ENCODE measurements around the gene HOXB3. TPM values are rescaled to one million over a fixed set of nuclear protein-coding genes. Genes with fewer than 3 reads are reported as not detected.
A peak's percentile ranks its signal among the peaks of the same experiment; 100 is the strongest.

HOXB3 gene
- total RNA-seq, 1 experiment from 2014 or later = 6.8 TPM

DNA sequence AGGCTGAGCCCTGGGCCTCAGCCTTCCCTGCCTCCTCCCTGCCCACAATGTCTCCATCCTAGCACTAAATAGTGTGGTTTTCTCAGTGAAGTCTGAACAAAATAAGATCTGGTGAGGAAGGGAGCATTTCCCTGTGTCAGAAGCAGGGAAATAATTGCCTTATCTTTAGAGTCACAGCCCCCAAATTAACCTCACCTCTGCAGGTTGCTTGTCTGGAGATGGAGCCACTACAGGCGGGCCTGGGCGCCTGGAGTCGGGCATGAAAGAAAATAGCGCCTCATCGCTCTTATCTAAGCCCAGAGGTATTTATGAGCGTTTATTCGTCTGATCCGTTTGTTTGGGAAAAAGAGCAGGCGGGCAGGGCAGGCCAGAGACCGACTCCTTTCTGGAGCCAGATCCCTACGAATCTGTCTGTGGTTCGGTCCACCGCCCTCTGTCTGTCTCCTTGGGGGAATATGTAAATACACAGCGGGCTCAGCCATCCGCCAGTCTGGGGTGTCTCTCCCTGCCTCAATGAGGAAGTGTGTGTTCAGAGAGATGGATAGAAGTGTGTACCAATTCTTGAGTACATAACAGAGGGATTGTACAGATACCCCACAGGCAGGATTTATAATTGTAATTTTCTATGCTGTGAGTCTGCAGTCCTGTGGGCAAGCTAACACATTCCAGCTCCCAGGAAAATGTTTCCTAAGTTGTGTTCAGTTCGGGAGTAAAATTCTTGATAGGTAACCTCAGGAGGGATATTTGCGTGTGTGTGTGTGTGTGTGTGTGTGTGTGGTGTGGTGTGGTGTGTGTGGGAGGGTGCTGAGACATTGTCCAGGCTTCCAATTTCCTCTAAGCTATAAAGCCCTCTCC is 10.4 kb upstream of the HOXB3 start:
- Histone ChIP-seq H3K36me3 (replicated peaks; ENCODE audit: control insufficient read depth, insufficient read depth, low read length) (no peaks in the 10 kb centered on the region), H3K27me3 (ENCODE audit: control insufficient read depth, insufficient read depth, low read length) (peaks cover 100% of the 10 kb centered on the region), H3K4me3 (ENCODE audit: insufficient read depth, low read depth, low read length) (no peak overlapping the region)
- DNase-seq = no peak

DNA sequence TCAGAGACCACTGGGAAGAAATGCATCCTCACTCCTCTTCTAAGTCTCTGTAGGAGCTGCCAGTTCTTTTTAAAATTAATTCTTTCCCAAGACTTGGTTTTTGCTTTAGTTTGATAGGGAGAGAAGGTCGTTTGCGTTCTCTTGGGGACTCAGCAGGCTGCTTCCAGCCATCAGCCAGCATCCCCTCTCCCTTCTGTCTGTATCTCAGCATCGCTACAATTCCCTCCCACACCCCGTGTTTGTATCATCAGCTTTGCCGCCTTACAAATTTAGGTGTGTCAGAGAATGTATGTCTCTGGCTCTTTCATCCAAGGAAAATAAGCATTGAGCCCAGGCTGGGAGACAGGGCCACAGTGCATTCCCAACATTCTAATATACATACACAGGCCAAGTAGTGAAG is 9.3 kb upstream of the HOXB3 start:
- Histone ChIP-seq H3K27me3 (ENCODE audit: control insufficient read depth, insufficient read depth, low read length) (peaks cover 100% of the 10 kb centered on the region), H3K4me3 (ENCODE audit: insufficient read depth, low read depth, low read length) (no peak overlapping the region)

DNA sequence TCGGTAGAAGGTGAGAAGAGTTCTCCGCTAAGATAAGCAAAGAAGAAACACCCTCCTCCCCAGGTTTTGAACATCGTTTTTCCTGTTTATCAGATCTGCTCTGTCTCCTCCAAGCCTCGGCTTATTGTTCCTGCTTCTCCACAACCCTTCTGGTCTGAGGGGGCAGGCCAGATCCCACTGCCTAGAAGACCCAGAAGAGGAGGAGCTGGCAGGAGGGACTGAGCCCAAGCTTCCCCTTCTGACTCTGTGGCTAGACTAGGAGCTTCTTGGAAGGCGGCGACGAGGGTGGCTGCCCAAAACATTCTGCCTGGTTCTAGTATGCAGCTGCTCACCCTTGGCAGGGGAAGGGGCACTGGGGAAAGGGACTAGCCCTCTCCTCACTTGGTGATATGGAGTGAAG is 8.7 kb upstream of the HOXB3 start:
- no peaks in the 10 kb centered on the region for H3K36me3 ChIP-seq (replicated peaks; ENCODE audit: control insufficient read depth, insufficient read depth, low read length)
- no peak overlapping the region for H3K4me3 ChIP-seq (ENCODE audit: insufficient read depth, low read depth, low read length)
- H3K27me3 ChIP-seq (ENCODE audit: control insufficient read depth, insufficient read depth, low read length) = peaks cover 99% of the 10 kb centered on the region
- peak; percentile 32 for DNase-seq

More for the DNA sequence above, 9.3 kb upstream of the HOXB3 start:
- DNase-seq = no peak
- no peaks in the 10 kb centered on the region for H3K36me3 ChIP-seq (replicated peaks; ENCODE audit: control insufficient read depth, insufficient read depth, low read length)

DNA sequence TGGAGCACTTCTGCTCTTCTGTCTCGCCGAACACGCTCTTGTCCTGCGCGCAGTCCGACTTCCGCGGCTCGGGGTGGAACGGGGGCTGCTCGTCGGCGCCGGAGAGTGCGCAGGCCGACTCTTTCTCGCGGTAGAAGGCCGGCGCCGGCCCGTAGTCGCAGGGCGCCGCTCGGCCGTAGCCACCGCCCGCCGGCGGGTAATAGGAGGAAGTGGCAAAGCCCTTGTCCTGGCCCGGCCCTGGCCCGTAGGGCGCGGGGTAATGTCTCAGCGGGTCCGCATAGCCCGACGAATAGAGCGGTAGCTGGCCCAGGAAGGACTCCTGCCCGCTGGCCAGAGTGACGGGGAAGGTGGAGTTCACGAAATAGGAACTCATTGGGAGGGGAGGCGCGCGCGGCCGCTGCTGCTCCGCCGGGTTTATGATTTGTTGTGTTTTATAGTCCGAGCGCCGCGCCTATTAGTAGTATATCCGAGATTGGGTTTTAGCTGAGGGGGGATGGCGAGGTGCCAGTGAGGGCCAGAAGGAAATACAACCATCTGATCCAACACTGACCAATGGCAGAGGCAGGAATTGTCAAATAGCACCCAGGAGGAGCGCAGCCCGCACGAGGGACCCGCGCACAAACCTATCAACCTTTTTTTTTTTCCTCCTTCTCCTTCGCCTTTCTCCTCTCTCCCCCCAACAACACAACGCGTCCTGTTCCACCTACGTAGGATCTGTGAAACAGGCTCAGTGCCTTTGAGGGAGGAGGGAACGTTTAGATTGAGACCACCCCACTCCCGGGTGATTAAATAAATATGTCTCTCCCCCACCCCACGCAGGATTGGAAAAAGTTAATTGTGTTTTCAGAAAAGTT is 8.0 kb upstream of the HOXB3 start:
- Histone ChIP-seq H3K36me3 (replicated peaks; ENCODE audit: control insufficient read depth, insufficient read depth, low read length) (no peaks in the 10 kb centered on the region), H3K4me3 (ENCODE audit: insufficient read depth, low read depth, low read length) (no peak overlapping the region), H3K27me3 (ENCODE audit: control insufficient read depth, insufficient read depth, low read length) (peaks cover 99% of the 10 kb centered on the region)
- peak; percentile 84 for DNase-seq

DNA sequence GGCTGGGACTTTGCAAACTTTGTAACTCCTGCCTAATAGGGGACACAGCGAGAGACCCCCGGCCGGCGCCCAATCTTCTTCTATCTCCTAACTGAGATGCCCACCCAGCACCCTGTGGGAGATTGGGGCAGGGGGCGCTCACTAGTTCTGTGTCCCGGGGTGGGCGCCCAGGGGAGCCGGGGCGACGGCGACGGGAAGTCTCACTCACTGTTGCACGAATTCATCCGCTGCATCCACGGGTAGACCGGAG is 7.4 kb upstream of the HOXB3 start:
- no peak overlapping the region for H3K4me3 ChIP-seq (ENCODE audit: insufficient read depth, low read depth, low read length)
- DNase-seq = no peak
- H3K27me3 ChIP-seq (ENCODE audit: control insufficient read depth, insufficient read depth, low read length) = peaks cover 99% of the 10 kb centered on the region
- H3K36me3 ChIP-seq (replicated peaks; ENCODE audit: control insufficient read depth, insufficient read depth, low read length) = no peaks in the 10 kb centered on the region

DNA sequence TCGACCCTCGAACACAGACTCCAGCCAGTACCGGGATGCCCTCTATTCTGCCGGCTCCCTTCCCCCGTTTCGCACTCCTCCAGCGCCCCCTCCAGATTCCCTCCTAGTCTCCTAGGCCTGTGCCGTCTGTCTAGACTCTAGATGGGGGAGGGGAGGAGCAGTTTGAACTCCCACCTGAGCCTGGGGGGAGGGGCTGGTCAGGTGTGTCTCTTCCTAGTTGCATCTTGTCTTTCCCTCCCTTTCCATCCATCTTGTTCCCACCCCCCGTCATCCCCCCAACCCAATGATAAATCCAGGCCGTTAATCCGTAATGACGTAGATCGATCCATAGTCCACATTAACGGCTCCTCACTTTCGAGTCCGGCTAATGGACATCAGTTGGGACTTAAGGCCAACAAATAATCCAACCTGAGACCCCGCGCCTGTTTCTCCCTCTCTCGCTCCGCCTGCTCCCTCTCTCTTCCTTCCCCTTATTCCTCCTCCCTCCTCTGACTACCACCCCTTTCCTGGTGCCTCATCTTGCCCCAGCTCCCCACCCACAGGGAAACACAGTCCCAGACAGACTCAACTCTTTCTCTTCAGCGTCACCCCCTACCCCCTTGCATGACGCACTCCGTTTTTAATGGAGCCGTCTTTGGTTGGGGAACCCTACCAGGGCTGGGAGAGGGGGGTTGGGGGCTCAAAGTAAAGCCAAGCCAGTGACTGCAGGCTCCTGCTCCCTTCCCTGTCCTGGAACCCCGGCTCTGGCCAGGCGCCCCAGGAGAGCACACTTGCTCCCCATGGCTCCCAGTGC is 6.9 kb upstream of the HOXB3 start:
- peak; percentile 70 for DNase-seq
- H3K4me3 ChIP-seq (ENCODE audit: insufficient read depth, low read depth, low read length) = no peak overlapping the region
- peaks cover 99% of the 10 kb centered on the region for H3K27me3 ChIP-seq (ENCODE audit: control insufficient read depth, insufficient read depth, low read length)
- H3K36me3 ChIP-seq (replicated peaks; ENCODE audit: control insufficient read depth, insufficient read depth, low read length) = no peaks in the 10 kb centered on the region

DNA sequence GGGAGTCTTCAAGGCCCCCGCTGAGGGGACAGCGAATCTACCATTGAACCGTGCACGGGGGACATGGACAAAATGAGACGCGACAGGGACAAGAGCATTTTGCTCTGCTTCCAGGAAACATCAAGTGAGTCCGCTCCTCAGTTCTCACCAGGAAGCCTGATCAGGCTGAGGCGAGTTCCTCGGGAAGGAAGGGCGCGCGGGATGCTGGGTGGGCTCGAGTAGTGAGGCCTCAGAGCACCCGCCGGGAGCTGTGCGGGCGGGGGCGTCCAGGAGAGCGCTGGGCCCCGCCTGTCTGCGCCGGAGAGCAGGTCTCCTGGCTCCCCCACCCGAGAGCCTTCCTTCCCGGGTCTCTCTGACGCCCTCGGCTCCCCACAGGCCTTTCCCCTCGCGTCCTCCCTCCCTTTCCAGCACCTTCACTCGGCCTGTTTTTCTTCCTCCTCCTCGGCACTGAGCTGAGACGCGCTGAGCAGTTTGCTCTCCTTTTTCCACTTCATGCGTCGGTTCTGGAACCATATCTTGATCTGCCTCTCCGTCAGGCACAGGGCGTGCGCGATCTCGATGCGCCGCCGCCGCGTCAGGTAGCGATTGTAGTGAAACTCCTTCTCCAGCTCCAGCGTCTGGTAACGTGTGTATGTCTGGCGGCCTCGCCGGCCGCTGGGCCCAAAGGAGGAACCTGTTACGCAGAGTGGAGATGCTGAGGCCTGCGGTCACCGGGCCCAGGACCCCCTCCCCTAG is 6.1 kb upstream of the HOXB3 start:
- H3K27me3 ChIP-seq (ENCODE audit: control insufficient read depth, insufficient read depth, low read length) = peaks cover 99% of the 10 kb centered on the region
- peak; percentile 69 for DNase-seq
- no peak overlapping the region for H3K4me3 ChIP-seq (ENCODE audit: insufficient read depth, low read depth, low read length)
- no peaks in the 10 kb centered on the region for H3K36me3 ChIP-seq (replicated peaks; ENCODE audit: control insufficient read depth, insufficient read depth, low read length)

DNA sequence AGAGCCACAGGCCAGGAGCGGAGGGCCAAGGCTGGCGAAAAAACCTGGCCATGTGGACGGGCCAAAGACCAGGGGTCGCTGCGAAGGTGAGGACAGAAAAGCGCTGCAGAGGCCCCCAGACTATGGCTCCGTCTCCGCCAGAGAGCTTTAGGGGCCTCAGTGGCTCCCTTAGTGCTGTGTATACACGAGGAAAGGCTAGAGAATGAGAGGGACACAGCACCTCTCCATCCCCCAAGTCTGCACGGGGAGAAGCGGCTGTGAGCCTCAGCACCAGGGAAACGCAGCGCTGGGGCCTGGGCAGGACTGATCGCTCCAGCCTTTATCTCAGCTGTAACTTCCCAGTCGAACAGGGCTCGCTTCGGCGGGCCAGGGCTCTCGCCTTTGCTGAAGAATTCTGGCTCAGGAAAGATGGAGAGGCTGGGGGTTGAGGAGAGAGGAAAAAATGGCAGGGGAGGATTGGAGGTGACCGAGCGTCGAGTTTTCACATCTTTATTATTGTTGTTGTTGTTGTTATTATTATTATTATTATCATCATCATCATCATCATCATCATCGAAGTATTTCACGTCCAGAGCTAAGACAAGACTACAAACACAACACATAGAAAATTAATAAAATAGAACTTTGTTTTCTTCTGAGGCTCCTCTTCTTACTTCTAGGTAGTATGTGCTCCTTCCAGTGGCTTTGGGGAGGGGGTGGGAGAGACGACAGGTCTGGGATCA is 5.4 kb upstream of the HOXB3 start:
- Histone ChIP-seq H3K4me3 (ENCODE audit: insufficient read depth, low read depth, low read length) (no peak overlapping the region), H3K27me3 (ENCODE audit: control insufficient read depth, insufficient read depth, low read length) (peaks cover 99% of the 10 kb centered on the region), H3K36me3 (replicated peaks; ENCODE audit: control insufficient read depth, insufficient read depth, low read length) (no peaks in the 10 kb centered on the region)
- peak; percentile 66 for DNase-seq

DNA sequence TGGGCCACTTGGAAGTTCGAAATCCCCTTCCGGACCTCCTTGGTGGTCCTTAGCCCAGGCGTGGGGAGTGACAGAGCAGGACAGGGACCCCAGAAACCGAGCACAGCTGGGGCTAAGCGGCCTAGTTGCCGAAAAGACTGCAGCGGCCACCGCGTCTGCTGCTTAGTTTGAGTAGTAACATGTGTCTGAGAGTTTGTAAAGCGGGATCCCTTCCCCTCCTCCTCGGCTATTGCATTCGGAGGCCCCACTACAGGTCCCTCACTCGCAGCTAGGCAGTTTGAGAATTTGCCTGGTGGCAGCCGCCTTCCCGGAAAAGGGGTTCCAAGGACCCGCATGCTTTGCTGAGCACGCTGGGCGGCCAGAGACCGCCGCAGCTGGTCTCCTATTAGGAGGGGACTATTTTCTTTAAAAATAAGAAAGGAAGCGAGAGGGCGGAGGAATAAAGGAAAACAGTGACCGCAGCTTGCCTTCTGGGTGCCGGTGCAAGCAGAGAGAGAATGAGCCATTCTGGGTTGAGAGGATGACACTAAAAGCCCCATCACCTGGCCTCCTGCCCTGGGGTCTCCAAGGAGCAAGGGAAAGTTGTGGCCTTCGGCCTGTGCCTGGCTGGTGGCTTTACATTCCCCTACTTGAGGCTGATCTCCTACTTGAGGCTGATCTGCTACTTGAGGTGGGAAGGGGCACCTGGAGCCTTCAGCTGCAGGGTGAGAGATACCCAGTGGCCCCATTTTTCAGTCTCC is 4.7 kb upstream of the HOXB3 start:
- Histone ChIP-seq H3K36me3 (replicated peaks; ENCODE audit: control insufficient read depth, insufficient read depth, low read length) (no peaks in the 10 kb centered on the region), H3K27me3 (ENCODE audit: control insufficient read depth, insufficient read depth, low read length) (peaks cover 99% of the 10 kb centered on the region), H3K4me3 (ENCODE audit: insufficient read depth, low read depth, low read length) (no peak overlapping the region)
- peak; percentile 70 for DNase-seq

DNA sequence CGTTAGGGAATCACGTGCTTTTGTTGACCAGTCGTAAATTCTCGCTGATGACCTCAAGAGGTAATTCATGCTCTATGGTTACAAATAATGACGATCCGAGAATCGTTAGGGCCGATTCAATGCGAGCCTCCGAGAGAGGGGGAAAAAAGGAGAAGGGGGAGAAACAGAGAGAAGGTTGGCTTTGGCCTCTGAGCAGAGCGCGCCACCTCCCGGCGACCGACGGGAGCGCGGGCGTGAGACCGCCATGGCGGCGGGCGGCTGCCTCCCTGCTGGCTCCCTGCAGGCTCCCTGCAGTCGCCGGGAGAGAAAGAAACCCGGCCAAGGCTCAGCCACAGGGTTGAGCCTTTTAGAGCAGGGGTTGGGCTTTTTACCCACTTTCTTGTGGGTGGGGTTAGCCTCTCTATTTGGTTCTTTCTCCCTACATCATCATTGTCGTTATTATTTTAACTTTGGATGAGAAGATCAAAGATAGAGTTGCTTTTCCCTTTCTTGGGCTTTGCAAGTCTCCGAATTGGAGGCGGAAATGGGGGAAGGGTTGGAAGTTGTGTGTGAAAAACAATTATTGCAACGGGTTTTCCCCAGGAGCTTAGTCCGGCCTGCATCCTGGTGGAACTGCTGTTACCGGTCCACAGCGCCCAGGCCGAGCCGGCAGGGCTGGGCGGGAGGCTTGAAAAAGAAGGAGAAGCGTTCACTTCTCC is 3.9 kb upstream of the HOXB3 start:
- DNase-seq = peak; percentile 98
- H3K36me3 ChIP-seq (replicated peaks; ENCODE audit: control insufficient read depth, insufficient read depth, low read length) = no peaks in the 10 kb centered on the region
- no peak overlapping the region for H3K4me3 ChIP-seq (ENCODE audit: insufficient read depth, low read depth, low read length)
- H3K27me3 ChIP-seq (ENCODE audit: control insufficient read depth, insufficient read depth, low read length) = peaks cover 99% of the 10 kb centered on the region

DNA sequence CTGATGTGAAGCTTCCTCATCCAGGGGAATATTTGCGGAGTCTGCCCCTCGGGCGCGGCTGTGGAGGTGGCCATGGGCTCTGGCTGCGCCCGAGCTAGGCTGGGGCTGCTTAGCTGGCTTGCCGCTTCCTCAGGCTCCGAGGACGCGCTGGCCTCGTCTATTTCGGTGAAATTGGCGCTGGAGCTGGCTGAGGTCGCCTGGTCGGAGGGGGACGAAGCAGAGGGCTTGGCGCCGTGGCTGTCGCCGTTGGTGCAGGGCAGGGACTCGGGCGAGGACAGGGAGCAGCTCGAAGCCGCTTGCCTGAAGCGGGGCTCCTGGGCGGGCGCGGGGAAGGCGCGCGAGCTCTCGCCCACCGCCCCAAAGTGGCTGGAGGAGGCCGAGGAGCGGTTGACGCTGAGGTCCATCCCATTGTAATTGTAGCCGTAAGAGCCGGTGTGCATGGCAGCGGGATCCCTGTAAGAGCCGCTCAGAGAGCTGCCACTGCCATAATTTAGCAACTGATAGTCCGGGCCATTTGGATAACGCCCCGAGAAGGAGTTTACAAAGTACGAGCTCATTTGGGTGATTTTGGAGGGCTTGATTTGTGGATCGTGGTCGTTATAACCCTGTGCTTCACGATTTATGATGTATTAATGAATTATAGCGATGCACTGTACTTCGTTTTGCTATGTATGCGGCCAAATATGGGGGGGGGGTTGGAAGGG is 3.2 kb upstream of the HOXB3 start, which contains the start of gene HOXB5:
Gene HOXB5, minus strand, starts transcription at position 654 of the 704 bp plus-strand sequence. Its CDS starts 97 bp downstream, at position 557.
- H3K27me3 ChIP-seq (ENCODE audit: control insufficient read depth, insufficient read depth, low read length) = peaks cover 99% of the 10 kb centered on the region
- DNase-seq = peak; percentile 78
- H3K4me3 ChIP-seq (ENCODE audit: insufficient read depth, low read depth, low read length) = no peak within 1 kb of the TSS

DNA sequence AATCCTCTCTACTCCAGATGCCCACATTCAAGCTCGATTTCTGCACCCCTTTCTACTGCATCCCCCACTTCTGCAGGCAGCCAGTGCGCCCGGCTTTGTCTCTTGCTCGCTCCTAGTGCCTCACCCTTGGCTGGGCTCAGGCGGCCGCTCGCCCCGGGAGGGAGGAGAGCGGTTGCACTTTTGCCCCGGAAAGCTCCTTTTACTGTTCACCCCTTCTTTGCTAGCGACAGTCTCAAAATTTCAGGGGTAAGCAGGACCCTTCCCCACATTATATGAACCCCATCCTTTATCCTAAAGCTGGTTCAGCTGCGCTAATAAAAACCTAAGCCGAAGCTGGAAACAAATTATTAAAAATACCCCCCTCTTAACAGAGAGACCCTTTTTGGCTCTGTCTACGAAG is 2.5 kb upstream of the HOXB3 start:
- peak; percentile 70 for DNase-seq
- H3K4me3 ChIP-seq (ENCODE audit: insufficient read depth, low read depth, low read length) = no peak overlapping the region
- H3K36me3 ChIP-seq (replicated peaks; ENCODE audit: control insufficient read depth, insufficient read depth, low read length) = no peaks in the 10 kb centered on the region
- peaks cover 99% of the 10 kb centered on the region for H3K27me3 ChIP-seq (ENCODE audit: control insufficient read depth, insufficient read depth, low read length)

More for the DNA sequence above, 3.2 kb upstream of the HOXB3 start, which contains the start of gene HOXB5:
- no peaks in the 10 kb centered on the region for H3K36me3 ChIP-seq (replicated peaks; ENCODE audit: control insufficient read depth, insufficient read depth, low read length)
